ENCODE results near the gene BMP8B. TPM values are rescaled to one million over a fixed set of nuclear protein-coding genes. Genes with fewer than 3 reads are reported as not detected.

BMP8B gene
- total and polyA plus RNA-seq, 2 of the 8 experiments (the other 6 are each of a cell fraction or from before 2014, with no cell fraction given): 0.37 to 0.50 TPM

- TF ChIP-seq CBX8 (IDR thresholded peaks at IDR 0.05; ENCODE audit: borderline replicate concordance, low read depth, low read length): no peak
- TF ChIP-seq BRCA1 (IDR thresholded peaks at IDR 0.05; ENCODE audit: low read depth, low read length): no peak
- no peak for TF ChIP-seq NANOG (IDR thresholded peaks at IDR 0.05; ENCODE audit: insufficient read depth, low read depth, low read length, poor library complexity, severe bottlenecking)
- no peak for TF ChIP-seq BCL11A (IDR thresholded peaks at IDR 0.05; ENCODE audit: low read depth in 2 of 2, low read length in 2 of 2)
Measured at GRCh38 chr1:39761557-39762260, 27.0 kb downstream of the BMP8B start (continued).
